ENCODE data around the gene IRS2.

The IRS2 gene

DNA sequence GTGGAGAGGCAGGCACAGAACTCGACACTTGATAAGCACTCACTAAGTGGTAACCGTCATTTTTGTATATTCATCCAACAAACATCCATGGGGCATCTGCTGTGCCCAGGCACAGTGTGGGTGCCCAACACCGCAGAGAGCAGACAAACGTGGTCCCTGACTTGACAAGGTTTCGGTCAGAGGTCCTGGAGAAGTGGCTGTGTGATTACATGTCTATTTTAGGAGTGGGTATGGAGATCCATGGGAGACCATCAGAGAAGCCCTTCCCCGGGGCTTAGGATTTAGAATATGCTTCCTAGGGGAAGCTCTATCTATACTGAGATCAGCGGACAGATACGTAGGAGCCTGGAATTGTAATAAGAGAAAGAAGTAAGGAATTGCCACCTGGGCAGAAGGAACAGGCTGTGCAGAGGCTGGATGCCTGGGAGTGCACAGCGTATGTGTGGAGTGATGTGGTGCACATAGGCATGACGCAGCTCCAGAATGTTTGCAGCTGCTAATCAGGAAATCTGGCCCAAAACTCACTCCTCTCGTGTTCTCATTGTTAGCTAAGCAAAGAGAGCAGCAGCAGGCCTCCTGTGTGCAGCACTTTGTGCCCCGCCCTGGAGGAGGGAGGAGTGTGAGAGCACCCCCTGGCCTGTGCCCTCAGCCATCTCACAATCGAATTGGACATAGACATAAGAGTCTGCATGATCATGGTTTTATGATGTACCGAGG, 23.0 kb upstream of the IRS2 start:
- Histone ChIP-seq H3K27me3 (peaks cover 0 to 7% of the 10 kb centered on the region in 2 donors), H3K27ac (no peak overlapping the region), H3K36me3 (no peaks in the 10 kb centered on the region), H3K4me1 (no peaks in the 10 kb centered on the region), H3K4me3 (no peak overlapping the region), H3K9me3 (no peaks in the 10 kb centered on the region)
- TF ChIP-seq, protein P1, sequence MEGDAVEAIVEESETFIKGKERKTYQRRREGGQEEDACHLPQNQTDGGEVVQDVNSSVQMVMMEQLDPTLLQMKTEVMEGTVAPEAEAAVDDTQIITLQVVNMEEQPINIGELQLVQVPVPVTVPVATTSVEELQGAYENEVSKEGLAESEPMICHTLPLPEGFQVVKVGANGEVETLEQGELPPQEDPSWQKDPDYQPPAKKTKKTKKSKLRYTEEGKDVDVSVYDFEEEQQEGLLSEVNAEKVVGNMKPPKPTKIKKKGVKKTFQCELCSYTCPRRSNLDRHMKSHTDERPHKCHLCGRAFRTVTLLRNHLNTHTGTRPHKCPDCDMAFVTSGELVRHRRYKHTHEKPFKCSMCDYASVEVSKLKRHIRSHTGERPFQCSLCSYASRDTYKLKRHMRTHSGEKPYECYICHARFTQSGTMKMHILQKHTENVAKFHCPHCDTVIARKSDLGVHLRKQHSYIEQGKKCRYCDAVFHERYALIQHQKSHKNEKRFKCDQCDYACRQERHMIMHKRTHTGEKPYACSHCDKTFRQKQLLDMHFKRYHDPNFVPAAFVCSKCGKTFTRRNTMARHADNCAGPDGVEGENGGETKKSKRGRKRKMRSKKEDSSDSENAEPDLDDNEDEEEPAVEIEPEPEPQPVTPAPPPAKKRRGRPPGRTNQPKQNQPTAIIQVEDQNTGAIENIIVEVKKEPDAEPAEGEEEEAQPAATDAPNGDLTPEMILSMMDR (IDR thresholded peaks at IDR 0.05): no peak
- intact Hi-C loops (cut with DNase I; ENCODE audit: low total_unique reads): no loop called here
- no peak for DNase-seq

DNA sequence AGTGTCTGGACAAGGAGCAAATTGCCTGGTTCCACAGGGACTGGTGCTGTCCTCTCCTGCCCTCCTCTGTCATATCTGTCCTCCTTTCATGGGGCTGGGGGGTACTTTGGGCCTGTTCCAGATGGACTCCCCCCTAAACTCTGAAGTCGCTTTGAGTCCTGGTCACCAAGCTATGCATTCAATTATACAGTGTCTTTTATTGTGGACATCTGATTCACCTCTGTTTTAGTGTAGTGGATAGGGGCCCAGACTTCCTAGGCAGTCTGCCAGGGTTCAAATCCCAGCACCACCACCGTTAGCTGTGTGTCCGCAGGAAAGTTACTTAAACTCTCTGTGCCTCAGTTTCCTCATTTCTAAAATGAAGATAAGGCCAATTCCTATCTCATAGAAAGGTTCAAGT, 21.0 kb upstream of the IRS2 start:
- intact Hi-C loops (cut with DNase I; ENCODE audit: low total_unique reads): no loop called here
- TF ChIP-seq, protein P1 (IDR thresholded peaks at IDR 0.05): no peak

DNA sequence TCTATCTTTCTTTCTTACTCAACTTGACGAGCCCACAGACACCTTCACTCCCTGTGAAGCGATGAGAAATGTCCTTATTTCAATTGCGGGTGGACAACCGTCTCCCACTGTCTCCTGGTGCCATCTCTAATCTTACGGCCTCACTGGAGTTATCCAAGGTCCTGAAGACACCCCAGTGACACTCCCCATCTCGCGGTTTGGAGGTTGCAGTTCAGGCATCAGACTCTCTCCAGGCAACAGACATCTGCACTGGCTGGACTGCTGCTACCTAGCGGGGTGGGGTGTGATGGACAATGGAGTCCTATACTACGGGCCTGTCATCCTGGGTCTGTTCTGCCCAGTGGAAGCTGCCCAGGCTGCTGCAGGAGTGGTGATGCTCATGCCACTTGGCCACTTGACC, 18.3 kb upstream of the IRS2 start:
- H3K27me3 ChIP-seq: peaks cover 0 to 3% of the 10 kb centered on the region in 2 donors
- H3K4me3 ChIP-seq: no peak overlapping the region
- H3K36me3 ChIP-seq: no peaks in the 10 kb centered on the region
- H3K4me1 ChIP-seq: no peaks in the 10 kb centered on the region
- no peak overlapping the region for H3K27ac ChIP-seq
- TF ChIP-seq, protein P1 (IDR thresholded peaks at IDR 0.05): no peak
- intact Hi-C loops (cut with DNase I; ENCODE audit: low total_unique reads): no loop called here
- DNase-seq: no peak
- no peaks in the 10 kb centered on the region for H3K9me3 ChIP-seq

More for the DNA sequence above, 21.0 kb upstream of the IRS2 start:
- Histone ChIP-seq H3K27ac (no peak overlapping the region), H3K36me3 (no peaks in the 10 kb centered on the region), H3K9me3 (no peaks in the 10 kb centered on the region), H3K4me3 (no peak overlapping the region), H3K27me3 (peaks cover 0 to 7% of the 10 kb centered on the region in 2 donors), H3K4me1 (no peaks in the 10 kb centered on the region)
- no peak for DNase-seq

DNA sequence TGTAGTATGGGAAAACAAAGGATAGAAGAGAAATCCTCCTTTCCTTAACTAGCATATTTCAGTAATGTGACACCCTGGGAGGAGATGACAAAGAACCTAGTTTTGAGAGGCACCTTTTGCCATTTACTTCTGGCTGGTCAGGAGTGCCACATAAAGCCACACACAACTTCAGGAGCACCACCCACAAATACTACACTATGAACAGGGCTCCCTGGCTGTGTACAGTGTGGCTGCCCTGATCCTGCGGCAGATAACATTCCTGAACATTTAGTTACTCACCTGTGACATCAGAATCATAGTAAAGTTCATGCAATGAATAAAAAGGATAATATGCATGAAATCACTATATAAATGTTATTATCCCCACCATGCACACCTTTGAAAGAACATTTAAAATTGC, 17.4 kb upstream of the IRS2 start:
- intact Hi-C loops (cut with DNase I; ENCODE audit: low total_unique reads): no loop called here
- TF ChIP-seq, protein P1 (IDR thresholded peaks at IDR 0.05): no peak
- no peak for DNase-seq
- Histone ChIP-seq H3K4me3 (no peak overlapping the region), H3K27me3 (peaks cover 0 to 3% of the 10 kb centered on the region in 2 donors), H3K9me3 (no peaks in the 10 kb centered on the region), H3K4me1 (no peaks in the 10 kb centered on the region), H3K27ac (no peak overlapping the region), H3K36me3 (no peaks in the 10 kb centered on the region)

DNA sequence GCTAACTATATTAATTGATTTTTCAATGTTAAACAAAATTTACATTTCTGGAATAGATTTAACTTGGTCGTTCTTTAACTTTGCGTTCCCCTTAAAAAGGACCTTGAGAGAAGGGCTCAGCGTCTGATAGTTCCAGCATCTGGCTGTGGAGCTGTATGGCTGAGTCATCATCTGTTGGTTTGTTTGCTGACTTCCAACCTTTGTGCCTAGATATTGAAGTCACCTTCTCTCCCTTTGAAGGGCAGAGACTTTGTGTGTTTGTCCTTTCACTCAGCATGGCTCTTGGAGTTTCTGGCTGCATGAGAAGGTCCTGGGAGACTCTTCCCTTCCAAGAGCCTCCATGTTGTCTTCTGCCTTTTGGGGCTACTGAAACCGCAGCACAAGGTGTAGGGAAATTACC, 16.6 kb upstream of the IRS2 start:
- Histone ChIP-seq H3K27me3 (peaks cover 0 to 2% of the 10 kb centered on the region in 2 donors), H3K9me3 (no peaks in the 10 kb centered on the region), H3K4me1 (no peaks in the 10 kb centered on the region), H3K27ac (no peak overlapping the region), H3K4me3 (no peak overlapping the region), H3K36me3 (no peaks in the 10 kb centered on the region)
- DNase-seq: no peak
- intact Hi-C loops (cut with DNase I; ENCODE audit: low total_unique reads): no loop called here
- TF ChIP-seq, protein P1 (IDR thresholded peaks at IDR 0.05): no peak

Measured in tibial artery (tissue), 4 donors.